Activated gamma-delta T cell (primary cell): ENCODE measurements around the gene EBP.

Experiments used
- DNase-seq: peaks from one replicate; lab custom pipeline; 2025; lab: John Stamatoyannopoulos, UW

The EBP gene

GRCh38 chrX:48576108-48576507 lies 54.5 kb downstream of the EBP start:
- DNase-seq, result no peak
